Mucosa of rectum (tissue), 2 donors: ENCODE results near the gene METTL6.
"Not testable (repeated sequence)": the region's sequence is repeated elsewhere in the genome, so short reads cannot be mapped to it uniquely, and the experiment has no call there.

Experiments
- H3K27ac ChIP-seq, 2 donors: one replicate each; pipeline ENCODE4 v1.7.0; 2013; ENCODE audit warnings: inconsistent platforms in 2 of 2, low read depth in 2 of 2, low read length in 2 of 2
- H3K27me3 ChIP-seq, 2 donors: one replicate each; pipeline ENCODE4 v1.7.0; 2013; ENCODE audit warnings: low read length in 2 of 2; ENCODE audit not compliant: control insufficient read depth in 2 of 2, insufficient read depth in 2 of 2
- H3K36me3 ChIP-seq, 2 donors: one replicate each; pipeline ENCODE4 v1.7.0; 2013; ENCODE audit warnings: low read length in 2 of 2; ENCODE audit not compliant: control insufficient read depth in 2 of 2, insufficient read depth in 2 of 2
- H3K4me1 ChIP-seq, 2 donors: one replicate each; pipeline ENCODE4 v1.7.0; 2013; ENCODE audit warnings: low read length in 2 of 2, mild to moderate bottlenecking in 1 of 2; ENCODE audit not compliant: control insufficient read depth in 2 of 2, insufficient read depth in 2 of 2
- H3K4me3 ChIP-seq, 2 donors: one replicate each; pipeline ENCODE4 v1.7.0; 2013; ENCODE audit warnings: low read length in 2 of 2
- H3K9ac ChIP-seq, 2 donors: one replicate each; pipeline ENCODE4 v1.7.0; 2013; ENCODE audit warnings: low read length in 2 of 2, low read depth in 1 of 2, mild to moderate bottlenecking in 1 of 2
- H3K9me3 ChIP-seq, 2 donors: one replicate each; pipeline ENCODE4 v1.7.0; 2013; ENCODE audit warnings: low read length in 2 of 2; ENCODE audit not compliant: control insufficient read depth in 2 of 2
- donor health status: healthy.
- donor health status: Normal muscosa, but diverticular disease.

The METTL6 gene

DNA sequence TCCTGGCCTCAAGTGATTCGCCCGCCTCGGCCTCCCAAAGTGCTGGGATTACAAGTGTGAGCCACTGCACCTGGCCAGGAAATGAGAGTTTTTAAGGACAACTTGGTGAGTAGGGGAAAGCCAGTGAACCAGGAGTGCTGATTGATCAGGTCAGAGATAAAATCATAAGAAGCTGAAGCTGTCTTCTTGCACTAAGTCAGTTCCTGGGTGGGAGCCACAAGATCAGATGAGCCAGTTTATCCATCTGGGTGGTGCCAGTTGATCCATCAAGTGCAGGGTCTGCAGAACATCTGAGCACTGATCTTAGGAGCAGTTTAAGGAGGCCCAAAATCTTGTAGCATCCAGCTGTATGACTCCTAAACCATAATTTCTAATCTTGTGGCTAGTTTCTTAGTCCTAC is 39.0 kb downstream of the METTL6 start:
- H3K9ac ChIP-seq, H3K4me3 ChIP-seq, H3K9me3 ChIP-seq, H3K27me3 ChIP-seq, H3K27ac ChIP-seq, H3K36me3 ChIP-seq, H3K4me1 ChIP-seq: not testable (repeated sequence)

DNA sequence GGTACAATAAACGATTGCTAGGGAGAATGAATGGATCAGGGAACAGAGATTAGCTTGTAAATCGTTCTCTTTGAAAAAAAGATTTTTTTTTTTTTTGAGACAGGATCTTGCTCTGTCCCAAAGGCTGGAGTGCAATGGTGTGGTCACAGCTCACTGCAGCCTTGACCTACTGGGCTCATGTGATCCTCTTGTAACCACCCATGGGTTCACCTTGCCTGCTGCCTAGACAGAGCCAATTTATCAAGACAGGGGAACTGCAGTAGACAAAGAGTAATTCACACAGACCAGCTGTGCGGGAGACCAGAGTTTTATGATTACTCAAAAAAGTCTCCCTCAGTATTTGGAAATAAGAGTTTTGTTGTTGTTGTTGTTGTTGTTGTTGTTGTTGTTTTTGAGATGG is 39.6 kb downstream of the METTL6 start:
- Histone ChIP-seq H3K4me1 (peaks cover 0 to 2% of the 10 kb centered on the region in 2 donors), H3K9me3 (no peaks in the 10 kb centered on the region), H3K27me3 (no peaks in the 10 kb centered on the region), H3K4me3 (no peak overlapping the region), H3K36me3 (no peaks in the 10 kb centered on the region), H3K9ac (no peak overlapping the region), H3K27ac (no peak overlapping the region)

DNA sequence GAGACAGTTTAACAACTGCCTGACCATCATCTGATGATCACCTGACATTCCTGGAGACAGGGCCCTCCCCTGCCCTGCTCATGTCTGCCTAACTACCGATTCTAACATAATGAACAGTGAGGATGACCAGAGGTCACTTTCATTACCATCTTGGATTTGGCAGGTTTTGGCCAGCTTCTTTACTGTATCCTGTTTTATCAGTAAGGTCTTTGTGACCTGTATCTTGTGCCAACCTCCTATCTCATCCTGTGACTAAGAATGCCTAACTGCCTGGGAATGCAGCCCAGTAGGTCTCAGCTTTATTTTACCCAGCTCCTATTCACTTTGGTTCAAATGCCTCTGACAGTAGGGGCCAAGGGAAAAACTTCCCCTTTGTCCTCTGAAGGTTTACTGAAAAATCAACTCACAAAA is 40.2 kb downstream of the METTL6 start:
- H3K9ac ChIP-seq, result no peak overlapping the region
- H3K27me3 ChIP-seq, result no peaks in the 10 kb centered on the region
- H3K4me3 ChIP-seq, result no peak overlapping the region
- H3K4me1 ChIP-seq, result peaks cover 0 to 2% of the 10 kb centered on the region in 2 donors
- H3K9me3 ChIP-seq, result no peaks in the 10 kb centered on the region
- H3K27ac ChIP-seq, result no peak overlapping the region
- H3K36me3 ChIP-seq, result no peaks in the 10 kb centered on the region

DNA sequence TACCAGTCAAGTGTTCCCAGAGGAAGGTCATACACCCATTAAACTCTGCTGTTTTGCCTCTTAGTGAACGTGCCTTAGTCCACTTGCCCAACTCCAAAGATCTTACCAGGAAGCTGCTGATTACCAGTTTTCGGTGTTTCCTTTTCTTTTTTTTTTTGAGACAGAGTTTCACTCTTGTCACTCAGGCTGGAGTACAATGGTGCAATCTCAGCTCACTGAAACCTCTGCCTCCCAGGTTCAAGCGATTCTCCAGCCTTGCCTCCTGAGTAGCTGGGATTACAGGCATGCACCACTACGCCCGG is 40.7 kb downstream of the METTL6 start:
- H3K27me3 ChIP-seq, H3K9me3 ChIP-seq, H3K27ac ChIP-seq, H3K4me3 ChIP-seq, H3K9ac ChIP-seq, H3K36me3 ChIP-seq, H3K4me1 ChIP-seq: not testable (repeated sequence)

DNA sequence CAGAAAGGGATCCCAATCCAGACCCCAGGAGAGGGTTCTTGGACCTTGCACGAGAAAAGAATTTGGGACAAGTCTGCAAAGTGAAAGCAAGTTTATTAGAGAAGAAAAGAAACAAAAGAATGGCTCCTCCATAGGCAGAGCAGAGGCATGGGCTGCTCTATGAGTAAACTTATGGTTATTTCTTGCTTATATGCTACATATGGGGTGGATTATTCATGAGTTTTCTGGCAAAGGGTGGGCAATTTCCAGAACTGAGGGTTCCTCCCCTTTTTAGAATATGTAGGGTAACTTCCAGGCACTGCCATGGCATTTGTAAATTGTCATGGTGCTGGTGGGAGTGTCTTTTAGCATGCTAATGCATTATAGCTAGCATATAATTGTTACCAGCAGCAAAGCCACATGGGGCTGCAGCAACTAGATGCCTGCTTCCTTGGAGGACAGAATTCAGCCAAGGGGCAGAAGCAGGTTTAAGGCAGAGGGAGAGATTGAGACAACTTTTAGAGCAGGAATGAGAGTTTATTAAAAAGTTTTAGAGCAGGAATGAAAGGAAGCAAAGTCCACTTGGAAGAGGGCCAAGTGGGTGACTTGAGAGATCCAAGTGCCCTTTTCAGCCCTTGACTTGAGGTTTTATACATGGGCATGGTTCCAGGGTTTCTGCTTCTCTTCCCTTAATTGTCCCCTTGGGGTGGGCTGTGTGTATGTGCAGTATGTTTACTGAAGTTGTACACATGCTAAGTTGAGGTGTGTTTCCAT is 41.3 kb downstream of the METTL6 start:
- Histone ChIP-seq H3K27ac (no peak overlapping the region), H3K27me3 (no peaks in the 10 kb centered on the region), H3K4me1 (peaks cover 5 to 8% of the 10 kb centered on the region in 2 donors), H3K36me3 (no peaks in the 10 kb centered on the region), H3K9me3 (no peaks in the 10 kb centered on the region), H3K4me3 (no peak overlapping the region), H3K9ac (no peak overlapping the region)

DNA sequence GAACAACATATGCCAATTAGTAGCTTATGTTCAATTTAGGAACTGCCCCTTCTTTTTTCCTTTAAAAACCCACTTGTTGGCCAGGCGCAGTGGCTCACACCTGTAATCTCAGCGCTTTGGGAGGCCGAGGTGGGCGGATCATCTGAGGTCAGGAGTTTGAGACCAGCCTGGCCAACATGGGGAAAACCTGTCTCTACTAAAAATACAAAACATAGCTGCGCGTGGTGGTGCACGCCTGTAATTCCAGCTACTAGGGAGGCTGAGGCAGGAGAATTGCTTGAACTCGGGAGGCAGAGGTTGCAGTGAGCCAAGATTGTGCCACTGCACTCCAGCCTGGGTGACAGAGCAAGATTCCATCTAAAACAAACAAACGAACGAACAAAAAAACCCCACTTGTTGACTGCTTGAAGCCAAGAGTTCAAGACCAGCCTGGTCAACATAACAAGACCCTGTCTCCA is 42.1 kb downstream of the METTL6 start:
- H3K9ac ChIP-seq, H3K9me3 ChIP-seq, H3K27me3 ChIP-seq, H3K36me3 ChIP-seq, H3K4me3 ChIP-seq, H3K4me1 ChIP-seq: not testable (repeated sequence)
- peak overlapping the region; percentile 18 to 61 for H3K27ac ChIP-seq

DNA sequence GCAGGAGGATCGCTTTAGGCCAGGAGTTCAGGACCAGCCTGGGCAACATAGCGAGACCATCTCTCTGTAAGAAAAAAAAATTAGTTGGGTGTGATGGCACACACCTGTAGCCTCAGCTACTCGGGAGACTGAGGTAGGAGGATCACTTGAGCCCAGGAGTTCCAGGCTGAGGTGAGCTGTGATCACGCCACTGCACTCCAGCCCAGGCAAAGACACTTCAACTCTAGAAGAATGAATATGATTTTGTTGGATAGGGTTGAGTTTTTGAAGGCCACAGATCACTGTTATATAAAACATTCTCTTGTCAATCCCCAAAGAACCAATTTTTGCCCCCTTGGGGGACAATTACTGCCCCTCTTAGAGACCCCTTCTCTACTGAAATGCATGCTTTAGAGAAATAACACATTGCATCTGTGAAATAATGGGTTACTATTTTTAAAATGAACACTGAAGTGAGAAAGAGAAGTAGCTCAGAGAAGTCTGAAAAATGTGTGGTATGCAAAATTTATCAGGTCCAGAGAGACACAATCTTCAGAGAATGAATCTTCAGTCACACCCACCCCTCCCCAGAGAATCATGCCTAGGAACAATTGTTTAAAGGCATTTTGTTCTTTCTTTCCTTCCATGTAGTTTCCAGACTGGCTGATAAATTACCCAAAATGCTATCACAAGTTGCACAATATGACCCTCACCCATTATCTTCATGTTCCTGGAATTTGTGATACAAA is 42.7 kb downstream of the METTL6 start:
- peak overlapping the region; percentile 6 to 77 for H3K27ac ChIP-seq

DNA sequence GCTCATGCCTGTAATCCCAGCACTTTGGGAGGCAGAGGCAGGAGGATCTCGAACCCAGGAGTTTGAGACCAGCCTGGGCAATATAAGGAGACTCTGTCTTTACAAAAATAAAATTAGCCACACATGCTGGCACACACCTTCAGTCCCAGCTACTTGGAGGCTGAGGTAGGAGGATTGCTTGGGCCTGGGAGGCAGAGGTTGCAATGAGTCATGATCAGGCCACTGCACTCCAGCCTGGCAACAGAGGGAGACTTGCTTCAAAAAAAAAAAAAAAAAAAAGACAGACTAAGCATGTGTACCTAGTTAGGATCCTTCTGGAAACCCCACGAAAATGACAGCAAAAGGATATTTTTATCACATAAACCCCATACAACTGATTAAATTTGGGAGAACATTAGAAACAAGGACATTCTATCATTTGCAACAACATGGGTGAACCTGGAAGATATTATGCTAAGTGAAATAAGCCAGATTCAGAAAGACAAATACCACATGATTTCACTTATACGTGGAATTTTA is 44.9 kb downstream of the METTL6 start:
- Histone ChIP-seq H3K27ac (no peak overlapping the region), H3K9me3 (no peaks in the 10 kb centered on the region), H3K4me1 (peaks cover 10 to 11% of the 10 kb centered on the region in 2 donors), H3K4me3 (no peak overlapping the region), H3K9ac (no peak overlapping the region), H3K36me3 (no peaks in the 10 kb centered on the region), H3K27me3 (no peaks in the 10 kb centered on the region)

More for the DNA sequence above, 42.7 kb downstream of the METTL6 start:
- no peaks in the 10 kb centered on the region for H3K27me3 ChIP-seq
- H3K9ac ChIP-seq, result no peak overlapping the region
- peaks cover 7 to 8% of the 10 kb centered on the region in 2 donors for H3K4me1 ChIP-seq
- no peak overlapping the region for H3K4me3 ChIP-seq
- no peaks in the 10 kb centered on the region for H3K36me3 ChIP-seq
- H3K9me3 ChIP-seq, result no peaks in the 10 kb centered on the region

DNA sequence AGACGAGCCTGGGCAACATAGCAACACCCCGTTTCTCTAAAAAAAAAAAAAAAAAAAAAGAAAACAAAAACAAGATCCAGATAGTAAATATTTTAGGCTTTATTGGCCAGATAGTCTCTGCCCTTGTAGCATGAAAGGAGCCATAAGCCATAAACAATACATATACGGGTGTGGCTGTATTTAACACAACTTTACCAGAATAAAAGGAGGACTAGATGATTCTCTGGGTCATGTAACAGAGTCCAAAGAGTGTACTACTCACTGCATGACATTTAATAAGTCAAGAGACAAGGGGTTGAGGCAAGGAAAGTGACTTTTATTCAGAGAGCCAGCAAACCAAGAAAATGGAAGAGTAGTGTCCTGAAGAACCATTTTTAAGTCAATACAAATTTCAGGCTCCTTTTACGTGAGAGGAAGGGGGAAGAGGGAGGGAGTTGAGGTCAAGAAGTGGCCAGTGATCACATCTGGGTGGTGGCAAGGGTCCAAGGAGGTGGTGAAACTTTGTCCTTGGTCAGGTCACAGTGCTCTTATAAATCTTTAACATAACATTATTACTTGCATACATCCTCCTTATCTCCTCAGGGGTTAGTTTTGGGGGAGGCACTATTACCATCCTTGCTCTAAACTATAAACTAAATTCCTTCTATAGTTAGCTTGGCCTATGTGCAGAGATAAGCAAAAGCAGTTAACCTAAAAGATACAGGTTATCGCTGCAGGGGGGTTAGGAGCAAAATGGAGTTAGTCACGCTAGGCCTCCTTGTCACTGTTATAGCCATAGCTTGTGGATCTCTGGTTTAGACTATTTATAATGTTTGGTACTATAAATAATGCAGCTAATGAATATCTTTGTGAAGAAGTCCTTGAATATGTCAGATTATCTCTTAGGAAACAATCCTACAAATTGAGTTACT is 46.1 kb downstream of the METTL6 start:
- Histone ChIP-seq H3K4me3 (peak overlapping the region in 1 of 2 donors; percentile 7), H3K9ac (no peak overlapping the region)

More for the DNA sequence above, 46.1 kb downstream of the METTL6 start:
- H3K9me3 ChIP-seq, result no peaks in the 10 kb centered on the region
- H3K27me3 ChIP-seq, result no peaks in the 10 kb centered on the region
- no peaks in the 10 kb centered on the region for H3K36me3 ChIP-seq
- peaks cover 9 to 10% of the 10 kb centered on the region in 2 donors for H3K4me1 ChIP-seq
- H3K27ac ChIP-seq, result no peak overlapping the region
